ENCODE results near the gene FRMD4A.

FRMD4A gene

GRCh38 chr10:13730306-13730652 lies 600.4 kb downstream of the FRMD4A start:
- Histone ChIP-seq H3K36me3 (ENCODE audit: low read depth) (no peaks in the 10 kb centered on the region), H3K4me1 (ENCODE audit: insufficient read depth, poor library complexity, severe bottlenecking) (no peaks in the 10 kb centered on the region), H3K27ac (ENCODE audit: poor library complexity, severe bottlenecking) (no peak overlapping the region), H3K9me3 (ENCODE audit: severe bottlenecking) (no peaks in the 10 kb centered on the region), H3K27me3 (ENCODE audit: insufficient read depth, poor library complexity, severe bottlenecking) (no peaks in the 10 kb centered on the region), H3K4me3 (ENCODE audit: severe bottlenecking) (no peak overlapping the region)
- ATAC-seq (ENCODE audit: low read depth) (no peak), DNase-seq (ENCODE audit: low spot score) (no peak)
- TF ChIP-seq CTCF (IDR thresholded peaks at IDR 0.05; ENCODE audit: poor library complexity, severe bottlenecking) = no peak

- no peaks in the 10 kb centered on the region for H3K27me3 ChIP-seq (ENCODE audit: insufficient read depth, poor library complexity, severe bottlenecking)
- DNase-seq (ENCODE audit: low spot score) = no peak
- TF ChIP-seq CTCF (IDR thresholded peaks at IDR 0.05; ENCODE audit: poor library complexity, severe bottlenecking) = no peak
- H3K9me3 ChIP-seq (ENCODE audit: severe bottlenecking) = no peaks in the 10 kb centered on the region
- ATAC-seq (ENCODE audit: low read depth) = no peak
- H3K36me3 ChIP-seq (ENCODE audit: low read depth) = no peaks in the 10 kb centered on the region
- H3K4me1 ChIP-seq (ENCODE audit: insufficient read depth, poor library complexity, severe bottlenecking) = no peaks in the 10 kb centered on the region
- no peak overlapping the region for H3K27ac ChIP-seq (ENCODE audit: poor library complexity, severe bottlenecking)
- no peak overlapping the region for H3K4me3 ChIP-seq (ENCODE audit: severe bottlenecking)
Measured at GRCh38 chr10:13729586-13730305, 601.0 kb downstream of the FRMD4A start.

GRCh38 chr10:13728898-13729535 lies 601.7 kb downstream of the FRMD4A start:
- no peak for ATAC-seq (ENCODE audit: low read depth)
- DNase-seq (ENCODE audit: low spot score) = no peak
- no peak overlapping the region for H3K4me3 ChIP-seq (ENCODE audit: severe bottlenecking)
- H3K27me3 ChIP-seq (ENCODE audit: insufficient read depth, poor library complexity, severe bottlenecking) = no peaks in the 10 kb centered on the region
- TF ChIP-seq CTCF (IDR thresholded peaks at IDR 0.05; ENCODE audit: poor library complexity, severe bottlenecking) = no peak
- H3K36me3 ChIP-seq (ENCODE audit: low read depth) = no peaks in the 10 kb centered on the region
- H3K4me1 ChIP-seq (ENCODE audit: insufficient read depth, poor library complexity, severe bottlenecking) = no peaks in the 10 kb centered on the region
- no peak overlapping the region for H3K27ac ChIP-seq (ENCODE audit: poor library complexity, severe bottlenecking)
- no peaks in the 10 kb centered on the region for H3K9me3 ChIP-seq (ENCODE audit: severe bottlenecking)

GRCh38 chr10:13725594-13725993 lies 605.1 kb downstream of the FRMD4A start:
- Histone ChIP-seq H3K4me3 (ENCODE audit: severe bottlenecking) (no peak overlapping the region), H3K9me3 (ENCODE audit: severe bottlenecking) (no peaks in the 10 kb centered on the region), H3K27me3 (ENCODE audit: insufficient read depth, poor library complexity, severe bottlenecking) (no peaks in the 10 kb centered on the region), H3K27ac (ENCODE audit: poor library complexity, severe bottlenecking) (no peak overlapping the region), H3K36me3 (ENCODE audit: low read depth) (no peaks in the 10 kb centered on the region), H3K4me1 (ENCODE audit: insufficient read depth, poor library complexity, severe bottlenecking) (no peaks in the 10 kb centered on the region)
- no peak for ATAC-seq (ENCODE audit: low read depth)
- DNase-seq (ENCODE audit: low spot score) = no peak
- TF ChIP-seq CTCF (IDR thresholded peaks at IDR 0.05; ENCODE audit: poor library complexity, severe bottlenecking) = no peak

GRCh38 chr10:13724484-13724883 lies 606.2 kb downstream of the FRMD4A start:
- no peaks in the 10 kb centered on the region for H3K36me3 ChIP-seq (ENCODE audit: low read depth)
- no peaks in the 10 kb centered on the region for H3K4me1 ChIP-seq (ENCODE audit: insufficient read depth, poor library complexity, severe bottlenecking)
- TF ChIP-seq CTCF (IDR thresholded peaks at IDR 0.05; ENCODE audit: poor library complexity, severe bottlenecking) = no peak
- no peak overlapping the region for H3K27ac ChIP-seq (ENCODE audit: poor library complexity, severe bottlenecking)
- ATAC-seq (ENCODE audit: low read depth) (no peak), DNase-seq (ENCODE audit: low spot score) (no peak)
- H3K9me3 ChIP-seq (ENCODE audit: severe bottlenecking) = no peaks in the 10 kb centered on the region
- H3K4me3 ChIP-seq (ENCODE audit: severe bottlenecking) = no peak overlapping the region
- no peaks in the 10 kb centered on the region for H3K27me3 ChIP-seq (ENCODE audit: insufficient read depth, poor library complexity, severe bottlenecking)
